22Rv1 (cell line): ENCODE measurements around the gene KRT33A.

Experiments used
- H3K27ac ChIP-seq: fragments of 450-650 bp; 2 replicates; pipeline ENCODE4 v1.5.1; 2017
- ZFX ChIP-seq: fragments of 450-650 bp; IDR thresholded peaks from 2 replicates; pipeline ENCODE4 v1.6.1; 2017; ENCODE audit warnings: antibody characterized with exemption, borderline replicate concordance
- TF ChIP-seq, protein P1 (sequence below): fragments of 450-650 bp; IDR thresholded peaks from 2 replicates; pipeline ENCODE4 v1.5.1; 2017; ENCODE audit warnings: mild to moderate bottlenecking

KRT33A gene

DNA sequence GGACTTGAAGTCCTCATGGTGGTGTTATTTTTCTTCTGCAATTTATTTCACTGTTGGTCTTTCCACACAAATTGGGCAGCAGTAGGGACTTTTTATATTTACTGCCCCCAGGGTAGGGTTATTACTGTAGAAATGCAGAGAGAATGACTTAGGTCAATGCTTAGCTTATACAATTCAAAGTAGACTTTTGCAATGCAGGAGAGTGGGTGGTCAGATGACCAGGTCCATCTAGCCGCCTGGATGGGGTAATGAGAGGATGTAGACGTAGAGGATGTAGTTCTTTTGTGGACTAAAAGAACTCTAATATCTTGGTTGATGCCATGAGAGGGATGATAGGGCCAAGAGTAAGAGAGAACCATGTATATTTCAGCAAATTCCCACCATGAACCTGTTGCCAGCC is 32.4 kb downstream of the KRT33A start:
- H3K27ac ChIP-seq = no peak overlapping the region
- TF ChIP-seq, protein P1, sequence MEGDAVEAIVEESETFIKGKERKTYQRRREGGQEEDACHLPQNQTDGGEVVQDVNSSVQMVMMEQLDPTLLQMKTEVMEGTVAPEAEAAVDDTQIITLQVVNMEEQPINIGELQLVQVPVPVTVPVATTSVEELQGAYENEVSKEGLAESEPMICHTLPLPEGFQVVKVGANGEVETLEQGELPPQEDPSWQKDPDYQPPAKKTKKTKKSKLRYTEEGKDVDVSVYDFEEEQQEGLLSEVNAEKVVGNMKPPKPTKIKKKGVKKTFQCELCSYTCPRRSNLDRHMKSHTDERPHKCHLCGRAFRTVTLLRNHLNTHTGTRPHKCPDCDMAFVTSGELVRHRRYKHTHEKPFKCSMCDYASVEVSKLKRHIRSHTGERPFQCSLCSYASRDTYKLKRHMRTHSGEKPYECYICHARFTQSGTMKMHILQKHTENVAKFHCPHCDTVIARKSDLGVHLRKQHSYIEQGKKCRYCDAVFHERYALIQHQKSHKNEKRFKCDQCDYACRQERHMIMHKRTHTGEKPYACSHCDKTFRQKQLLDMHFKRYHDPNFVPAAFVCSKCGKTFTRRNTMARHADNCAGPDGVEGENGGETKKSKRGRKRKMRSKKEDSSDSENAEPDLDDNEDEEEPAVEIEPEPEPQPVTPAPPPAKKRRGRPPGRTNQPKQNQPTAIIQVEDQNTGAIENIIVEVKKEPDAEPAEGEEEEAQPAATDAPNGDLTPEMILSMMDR = no peak
- TF ChIP-seq ZFX = no peak

DNA sequence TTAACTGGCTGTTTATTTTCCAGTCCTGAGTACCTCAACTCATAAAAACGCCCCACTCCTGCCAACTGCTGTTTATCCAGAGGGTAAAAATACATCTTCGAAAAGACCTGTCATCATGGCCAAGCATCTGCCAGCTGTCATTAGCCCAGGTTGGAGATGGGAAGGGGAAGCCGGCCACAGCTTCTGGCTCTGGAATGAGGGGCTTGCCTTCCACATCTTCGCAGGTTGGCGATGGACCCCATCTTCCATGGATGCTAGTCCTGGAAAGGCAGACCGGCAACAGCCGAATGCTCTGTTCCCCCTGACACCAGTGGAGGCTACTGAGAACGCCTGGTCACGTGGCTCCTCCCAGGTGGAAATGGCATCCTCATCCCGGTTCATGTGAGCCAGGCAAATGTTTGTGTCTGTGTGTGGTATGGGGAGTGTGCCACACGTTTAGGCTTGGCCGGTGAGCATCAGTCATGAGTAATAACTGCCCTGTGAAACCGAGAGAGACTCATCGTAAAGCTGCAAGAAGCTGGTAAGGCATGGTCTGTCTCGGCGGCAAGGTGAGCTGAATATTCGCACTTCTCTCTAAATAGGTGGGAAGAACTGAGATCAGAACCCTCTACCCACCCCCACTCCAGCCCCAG is 34.7 kb downstream of the KRT33A start:
- no peak overlapping the region for H3K27ac ChIP-seq
- no peak for TF ChIP-seq ZFX
- TF ChIP-seq, protein P1 = no peak

DNA sequence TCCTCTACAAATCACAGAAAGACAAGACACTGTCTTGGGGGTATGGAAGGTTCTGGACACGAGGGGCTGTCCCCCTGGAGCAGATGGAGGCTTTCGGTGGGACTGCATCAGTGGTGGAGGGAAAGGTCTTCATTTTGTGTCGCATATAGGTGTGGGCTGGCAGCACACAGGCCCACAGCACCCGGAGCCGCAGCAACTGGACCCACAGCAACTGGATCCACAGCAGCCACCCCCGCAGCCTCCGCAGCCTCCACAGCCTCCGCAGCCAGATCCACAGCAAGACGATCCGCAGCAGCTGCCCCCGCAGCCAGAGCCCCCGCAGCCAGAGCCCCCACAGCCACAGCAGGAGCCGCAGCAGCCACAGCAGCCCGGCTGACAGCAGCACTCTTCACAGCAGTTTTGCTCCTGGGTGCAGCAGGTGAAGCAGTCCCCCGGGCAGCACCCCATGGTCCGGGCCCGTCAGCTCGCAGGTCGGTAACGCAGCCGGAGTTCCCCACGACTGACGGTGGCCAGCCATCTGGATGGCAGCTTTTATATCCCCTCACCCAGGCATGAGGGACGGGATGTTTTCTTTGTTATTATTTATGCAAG is 35.3 kb downstream of the KRT33A start, which contains the start of gene KRTAP17-1:
Gene KRTAP17-1, minus strand, starts transcription at position 507 of the 591 bp plus-strand sequence. Its CDS starts 60 bp downstream, at position 447.
- H3K27ac ChIP-seq = no peak within 1 kb of the TSS
- TF ChIP-seq ZFX = no peak
- TF ChIP-seq, protein P1 = no peak

DNA sequence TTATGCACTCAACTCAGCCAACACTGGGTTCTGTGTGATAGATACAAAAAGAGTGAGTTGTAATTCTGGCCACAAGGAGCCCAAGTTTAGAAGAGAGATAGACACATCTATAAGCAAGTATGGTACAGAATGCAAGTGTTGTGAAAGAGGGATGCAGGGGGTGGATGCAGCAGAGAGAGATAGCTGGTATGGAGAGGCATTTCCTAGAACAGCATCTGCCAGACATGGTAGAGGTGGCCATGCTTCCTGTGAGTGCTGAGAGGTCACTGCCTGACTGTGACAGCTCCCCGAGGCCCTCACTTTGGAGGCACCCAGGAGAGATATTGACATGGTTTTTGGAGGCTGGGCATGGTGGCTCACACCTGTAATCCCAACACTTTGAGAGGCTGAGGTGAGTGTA is 39.5 kb downstream of the KRT33A start:
- no peak for TF ChIP-seq ZFX
- TF ChIP-seq, protein P1 = no peak
- H3K27ac ChIP-seq = no peak overlapping the region

DNA sequence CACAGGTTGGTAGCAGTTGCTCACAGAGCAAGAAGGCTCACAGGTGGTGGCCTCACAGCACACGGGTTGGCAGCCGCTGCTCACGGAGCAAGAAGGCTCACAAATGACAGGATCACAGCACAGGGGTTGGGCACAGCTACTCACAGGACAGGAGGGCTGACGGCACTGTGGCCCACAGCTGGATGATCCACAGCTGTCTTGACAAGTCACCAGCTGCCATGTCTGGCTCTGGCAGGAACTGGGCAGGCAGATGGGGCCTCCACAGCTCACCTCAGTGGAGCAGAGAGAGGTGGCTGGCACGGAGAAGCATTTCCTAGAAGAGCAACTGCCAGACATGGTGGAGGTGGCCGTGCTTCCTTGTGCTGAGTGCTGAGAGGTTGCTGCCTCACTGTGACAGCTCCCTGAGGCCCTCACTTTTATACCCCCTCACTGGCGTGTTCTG is 41.7 kb downstream of the KRT33A start, which contains the start of gene KRTAP16-1:
Gene KRTAP16-1, minus strand, starts transcription at position 392 of the 442 bp plus-strand sequence. Its CDS starts 56 bp downstream, at position 336.
- TF ChIP-seq, protein P1 = no peak
- TF ChIP-seq ZFX = no peak
- no peak within 1 kb of the TSS for H3K27ac ChIP-seq

DNA sequence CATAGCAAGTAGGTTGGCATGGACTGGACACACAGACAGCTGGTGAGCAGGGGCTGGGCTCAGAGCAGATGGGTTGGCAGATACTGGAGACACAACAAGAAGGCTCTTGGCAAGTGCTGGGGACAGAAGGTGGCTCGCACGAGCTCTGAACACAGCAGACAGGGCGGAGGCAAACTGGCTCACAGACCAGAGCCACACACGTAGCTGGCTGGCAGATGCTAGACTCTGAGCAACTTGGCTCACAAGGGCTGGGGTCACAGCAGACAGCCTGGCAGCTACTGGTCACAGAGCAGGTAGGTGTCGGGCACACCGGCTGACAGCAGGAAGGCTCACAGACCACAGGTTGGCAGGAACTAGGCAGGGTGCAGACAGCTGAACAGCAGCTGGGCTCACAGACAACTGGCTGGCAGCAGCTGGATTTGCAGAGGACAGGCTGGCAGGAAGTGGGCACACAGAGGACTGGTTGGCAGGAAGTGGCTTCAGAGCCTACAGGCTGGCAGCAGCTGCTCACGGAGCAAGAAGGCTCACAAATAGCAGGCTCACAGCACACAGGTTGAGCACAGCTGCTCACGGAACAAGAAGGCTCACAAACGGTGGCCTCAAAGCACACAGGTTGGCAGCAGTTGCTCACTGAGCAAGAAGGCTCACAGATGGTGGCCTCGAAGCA is 42.2 kb downstream of the KRT33A start:
- TF ChIP-seq, protein P1 = no peak
- no peak for TF ChIP-seq ZFX
- no peak overlapping the region for H3K27ac ChIP-seq

DNA sequence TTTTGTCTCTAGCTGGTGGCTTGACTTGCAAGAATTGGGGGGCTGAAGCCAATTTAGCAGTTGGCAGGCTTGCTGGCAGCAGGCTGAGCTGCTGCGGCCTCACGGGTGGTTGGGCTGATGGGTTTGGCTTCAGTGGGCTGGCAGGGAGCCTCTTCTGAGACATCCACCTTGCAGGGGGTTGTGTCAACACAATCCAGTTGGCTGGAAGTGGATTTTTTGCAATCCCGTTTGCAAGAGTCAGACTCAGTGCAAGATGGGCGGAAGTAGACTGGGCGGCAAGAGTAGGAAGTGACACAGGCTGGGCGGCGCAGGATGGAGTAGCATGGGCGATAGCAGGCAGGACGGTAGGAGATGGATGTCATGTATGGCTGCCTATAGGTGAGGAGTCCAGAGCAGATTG is 43.0 kb downstream of the KRT33A start:
- no peak overlapping the region for H3K27ac ChIP-seq
- no peak for TF ChIP-seq ZFX
- TF ChIP-seq, protein P1 = no peak
